GM12878 (cell line): Measurements from ENCODE around the gene HNF4A. TPM values are rescaled to one million over a fixed set of nuclear protein-coding genes. Genes with fewer than 3 reads are reported as not detected.
A peak's percentile ranks its signal among the peaks of the same experiment; 100 is the strongest.

Experiments
- ATAC-seq: fragments of 200-7000 bp; cut with Tn5 transposase; 3 replicates; pipeline ENCODE4 v1.9.1; 2020; ENCODE audit warnings: mild to moderate bottlenecking, moderate library complexity
- BruUV-seq: library from RNA; stranded (reverse); fragments of 400-500 nt; replicated peaks from 2 replicates; lab custom pipeline; 2021; lab: Mats Ljungman, UMichigan
- CTCF ChIA-PET: fragments of 300-600 bp; sonication (Branson Sonifier 250); formaldehyde crosslinking; extraction: SDS; loops from one replicate; lab custom pipeline; 2021; ENCODE audit warnings: inconsistent platforms; lab: Yijun Ruan, JAX
- POLR2A ChIA-PET: fragments of 350-600 bp; formaldehyde crosslinking; extraction: SDS; loops from one replicate; lab custom pipeline; 2021; ENCODE audit warnings: inconsistent platforms; lab: Charles Lee
- RAD21 ChIA-PET: fragments of 300-600 bp; sonication (Branson Sonifier 250); formaldehyde crosslinking; loops from one replicate; lab custom pipeline; 2023; ENCODE audit warnings: antibody characterized with exemption; ENCODE audit not compliant: unreplicated experiment; lab: Charles Lee
- SMC1A ChIA-PET: fragments of 300-600 bp; sonication (Branson Sonifier 250); formaldehyde crosslinking; loops from one replicate; lab custom pipeline; 2023; ENCODE audit not compliant: unreplicated experiment, uncharacterized antibody; lab: Charles Lee
- DNase-seq: peaks from one replicate; pipeline ENCODE4 v3.0.0-alpha.2; 2011; ENCODE audit warnings: low read depth, low spot score
- FAIRE-seq: peaks from 3 replicates; lab custom pipeline; 2011; peaks lifted over from hg19 to GRCh38; lab: Jason Lieb, UNC
- H2AFZ ChIP-seq: 2 replicates; pipeline ENCODE4 v1.6.0; 2011; ENCODE audit warnings: low read depth, low read length, control low read depth; ENCODE audit not compliant: control insufficient read depth
- H3K27ac ChIP-seq: 2 replicates; pipeline ENCODE4 v1.5.1; 2011; ENCODE audit warnings: control low read depth; ENCODE audit not compliant: control insufficient read depth, insufficient read depth
- H3K27me3 ChIP-seq, 2 experiments: replicated peaks in 1 of 2; 2 replicates each; pipeline versions ENCODE4 v1.6.0 to v1.6.1; 2011; ENCODE audit warnings: low read length in 1 of 2; ENCODE audit not compliant: control insufficient read depth in 2 of 2, insufficient read depth in 2 of 2
- H3K36me3 ChIP-seq, 2 experiments: 2 replicates each; pipeline ENCODE4 v1.5.1; 2011; ENCODE audit warnings: low read length in 1 of 2; ENCODE audit not compliant: control insufficient read depth in 2 of 2, insufficient read depth in 2 of 2
- H3K4me1 ChIP-seq: 2 replicates; pipeline ENCODE4 v1.6.1; 2011; ENCODE audit warnings: mild to moderate bottlenecking, low read length, moderate library complexity, mixed read lengths; ENCODE audit not compliant: control insufficient read depth, insufficient read depth
- H3K4me2 ChIP-seq: 2 replicates; pipeline ENCODE4 v1.6.0; 2011; ENCODE audit warnings: control low read depth; ENCODE audit not compliant: control insufficient read depth, insufficient read depth
- H3K4me3 ChIP-seq: fragments of 200-600 bp; sonication (generic); 2 replicates; pipeline ENCODE4 v1.5.1; 2016
- H3K79me2 ChIP-seq: 2 replicates; pipeline ENCODE4 v1.6.0; 2011; ENCODE audit warnings: low read length; ENCODE audit not compliant: control insufficient read depth, insufficient read depth
- H3K9ac ChIP-seq: 2 replicates; pipeline ENCODE4 v1.8.0; 2011; ENCODE audit warnings: low read length, control low read depth, mixed read lengths; ENCODE audit not compliant: control insufficient read depth, insufficient read depth
- H3K9me3 ChIP-seq: replicated peaks from 3 replicates; pipeline ENCODE4 v1.5.1; 2011; ENCODE audit warnings: mild to moderate bottlenecking, low read length; ENCODE audit not compliant: control insufficient read depth, insufficient read depth
- H4K20me1 ChIP-seq: 2 replicates; pipeline ENCODE4 v1.6.0; 2011; ENCODE audit not compliant: control insufficient read depth, insufficient read depth
- ESRRA ChIP-seq: IDR thresholded peaks from 2 replicates; pipeline ENCODE4 v1.6.1; 2012; ENCODE audit warnings: mild to moderate bottlenecking, low read length, improper control_type of control experiment
- HDAC2 ChIP-seq: fragments of 200-600 bp; sonication (generic); IDR thresholded peaks from 2 replicates; pipeline ENCODE4 v1.6.1; 2017
- KDM1A ChIP-seq: fragments of 200-600 bp; sonication (generic); IDR thresholded peaks from 2 replicates; pipeline ENCODE4 v1.6.1; 2016; ENCODE audit warnings: borderline replicate concordance
- NFXL1 ChIP-seq: fragments of 450-650 bp; IDR thresholded peaks from 2 replicates; pipeline ENCODE4 v1.6.1; 2017; ENCODE audit warnings: antibody characterized with exemption, mild to moderate bottlenecking, borderline replicate concordance
- PAX8 ChIP-seq: fragments of 450-650 bp; IDR thresholded peaks from 2 replicates; pipeline ENCODE4 v1.6.1; 2017; ENCODE audit warnings: mild to moderate bottlenecking, moderate library complexity
- PBX3 ChIP-seq: IDR thresholded peaks from 2 replicates; pipeline ENCODE4 v1.6.1; 2011; ENCODE audit warnings: mild to moderate bottlenecking, low read depth, low read length, moderate library complexity; ENCODE audit not compliant: insufficient replicate concordance
- RAD51 ChIP-seq: fragments of 450-650 bp; IDR thresholded peaks from 2 replicates; pipeline ENCODE4 v1.6.1; 2016; ENCODE audit warnings: moderate library complexity, mild to moderate bottlenecking, inconsistent platforms
- RELA ChIP-seq: fragments of 450-650 bp; IDR thresholded peaks from 2 replicates; pipeline ENCODE4 v1.8.0; 2014; ENCODE audit warnings: borderline replicate concordance; ENCODE audit not compliant: partially characterized antibody
- RUNX3 ChIP-seq: IDR thresholded peaks from 2 replicates; pipeline ENCODE4 v1.6.1; 2012; ENCODE audit warnings: low read length, inconsistent platforms
- SP1 ChIP-seq: IDR thresholded peaks from one replicate; pipeline ENCODE4 v1.6.1; 2011; ENCODE audit warnings: low read depth, low read length
- ZNF24 ChIP-seq: fragments of 450-650 bp; IDR thresholded peaks from 2 replicates; pipeline ENCODE4 v1.6.1; 2017; ENCODE audit warnings: antibody characterized with exemption, mild to moderate bottlenecking
- WGBS: methylation state at CpG from one replicate; pipeline ENCODE4 v1.1.6; 2016; ENCODE audit warnings: low lambda C conversion rate; ENCODE audit not compliant: insufficient replicate concordance, insufficient coverage; ENCODE audit errors: missing lambda C conversion rate; 5-methylcytosine and 5-hydroxymethylcytosine counted together
- in situ Hi-C: fragments of 300-500 bp; cut with MboI; formaldehyde crosslinking; loops from 9 replicates; pipeline ENCODE4 v1.14.3; 2018; ENCODE audit warnings: mixed read lengths
- intact Hi-C: fragments of 100-400 bp; cut with micrococcal nuclease; formaldehyde crosslinking; loops from one replicate; pipeline ENCODE4 v1.14.2; 2022; ENCODE audit not compliant: unreplicated experiment
- polyA plus RNA-seq, 11 experiments: library from polyadenylated mRNA; depleted of rRNA in 4 of 11; unstranded in 6 of 11; stranded (reverse) in 5 of 11; fragments of >200 nt; fragmentation: Nextera tagmentation in 4 of 11; fragmentation: Illumina TruSeq in 1 of 11; extraction: Ambion mirVana in 4 of 11; extraction: Trizol in 1 of 11; gene quantifications; 1 replicate in 1 of 11; 2 replicates in 10 of 11; pipeline versions ENCODE4 v1.2.1 to v1.2.3, GENCODE V29; 2011 to 2016; ENCODE audit warnings: inconsistent platforms in 2 of 11, missing spikeins in 2 of 11, low read depth in 1 of 11
- total RNA-seq, 4 experiments: library from RNA; depleted of rRNA in 3 of 4; stranded (reverse); fragments of >200 nt in 3 of 4; fragmentation: Illumina TruSeq in 1 of 4; extraction: Trizol in 1 of 4; gene quantifications; 2 replicates each; pipeline versions ENCODE4 v1.2.1 to v1.2.3, GENCODE V29; 2013 to 2021
- TF ChIP-seq, protein P1 (sequence below): IDR thresholded peaks from 2 replicates; pipeline ENCODE4 v1.6.1; 2011; ENCODE audit warnings: borderline replicate concordance, low read depth, mild to moderate bottlenecking, moderate library complexity, low read length; ENCODE audit not compliant: insufficient read depth, poor library complexity, severe bottlenecking
- TF ChIP-seq, protein P2 (sequence below): IDR thresholded peaks from 2 replicates; pipeline ENCODE4 v1.6.1; 2012; ENCODE audit warnings: low read depth, low read length, improper control_type of control experiment

The HNF4A gene
- total and polyA plus RNA-seq, 10 of the 15 experiments (the other 5 are each of a cell fraction or from before 2014, with no cell fraction given), result 0.21 TPM; not detected in 9

DNA sequence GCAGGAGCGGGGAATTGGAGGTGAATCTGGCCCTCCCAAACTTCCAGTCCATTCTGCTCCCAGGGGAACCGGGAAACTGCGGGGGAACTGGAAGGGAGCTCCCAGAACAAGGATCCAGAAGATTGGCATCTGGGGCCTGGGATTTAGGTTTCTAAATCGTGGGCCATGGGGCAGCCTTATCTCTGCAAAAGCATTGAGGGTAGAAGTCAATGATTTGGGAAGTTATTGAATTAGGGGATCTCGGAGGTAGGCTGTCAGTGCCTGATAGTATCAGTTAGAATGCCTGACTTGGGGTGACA lies 45.1 kb downstream of the HNF4A start:
- SMC1A ChIA-PET, result no interaction called here
- BruUV-seq, result no TSS peak
- in situ Hi-C loops, result no loop called here
- H3K27me3 ChIP-seq, result no peaks in the 10 kb centered on the region; a peak in 3 of 4 replicates
- H3K36me3 ChIP-seq, result no peaks in the 10 kb centered on the region
- WGBS, result 22% methylated on average over 5 of the region's 5 CpGs
- TF ChIP-seq RELA (no peak), HDAC2 (no peak), ZNF24 (no peak), ESRRA (no peak), SP1 (no peak), RAD51 (no peak), RUNX3 (no peak), KDM1A (no peak)
- no peak overlapping the region for H3K4me2 ChIP-seq
- H3K9me3 ChIP-seq, result no peaks in the 10 kb centered on the region
- no peak overlapping the region for H3K9ac ChIP-seq
- intact Hi-C loops, result no loop called here
- no peak for ATAC-seq
- CTCF ChIA-PET, result no interaction called here
- POLR2A ChIA-PET, result no interaction called here
- no peak overlapping the region for H3K27ac ChIP-seq
- no peaks in the 10 kb centered on the region for H3K4me1 ChIP-seq
- no peak overlapping the region for H2AFZ ChIP-seq
- no peaks in the 10 kb centered on the region for H4K20me1 ChIP-seq
- no peaks in the 10 kb centered on the region for H3K79me2 ChIP-seq
- RAD21 ChIA-PET, result no interaction called here
- H3K4me3 ChIP-seq, result no peak overlapping the region
- no peak for DNase-seq
- FAIRE-seq, result no peak

GRCh38 chr20:44400970-44401769 lies 45.7 kb downstream of the HNF4A start:
- 60% methylated on average over 18 of the region's 23 CpGs for WGBS
- Histone ChIP-seq H3K27me3 (no peaks in the 10 kb centered on the region; a peak in 3 of 4 replicates), H3K36me3 (no peaks in the 10 kb centered on the region), H4K20me1 (no peaks in the 10 kb centered on the region), H3K9me3 (no peaks in the 10 kb centered on the region), H3K4me3 (no peak overlapping the region), H3K27ac (no peak overlapping the region), H3K4me1 (no peaks in the 10 kb centered on the region), H3K4me2 (no peak overlapping the region), H2AFZ (no peak overlapping the region), H3K79me2 (no peaks in the 10 kb centered on the region), H3K9ac (no peak overlapping the region)
- no peak for ATAC-seq
- ChIA-PET POLR2A (no interaction called here), SMC1A (no interaction called here), RAD21 (no interaction called here), CTCF (no interaction called here)
- BruUV-seq, result no TSS peak
- in situ Hi-C loops, result no loop called here
- DNase-seq, result no peak
- intact Hi-C loops, result no loop called here
- no peak for FAIRE-seq
- TF ChIP-seq PAX8, result no peak
- TF ChIP-seq, protein P1, sequence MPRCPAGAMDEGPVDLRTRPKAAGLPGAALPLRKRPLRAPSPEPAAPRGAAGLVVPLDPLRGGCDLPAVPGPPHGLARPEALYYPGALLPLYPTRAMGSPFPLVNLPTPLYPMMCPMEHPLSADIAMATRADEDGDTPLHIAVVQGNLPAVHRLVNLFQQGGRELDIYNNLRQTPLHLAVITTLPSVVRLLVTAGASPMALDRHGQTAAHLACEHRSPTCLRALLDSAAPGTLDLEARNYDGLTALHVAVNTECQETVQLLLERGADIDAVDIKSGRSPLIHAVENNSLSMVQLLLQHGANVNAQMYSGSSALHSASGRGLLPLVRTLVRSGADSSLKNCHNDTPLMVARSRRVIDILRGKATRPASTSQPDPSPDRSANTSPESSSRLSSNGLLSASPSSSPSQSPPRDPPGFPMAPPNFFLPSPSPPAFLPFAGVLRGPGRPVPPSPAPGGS, result peak; percentile 65
- TF ChIP-seq, protein P2, sequence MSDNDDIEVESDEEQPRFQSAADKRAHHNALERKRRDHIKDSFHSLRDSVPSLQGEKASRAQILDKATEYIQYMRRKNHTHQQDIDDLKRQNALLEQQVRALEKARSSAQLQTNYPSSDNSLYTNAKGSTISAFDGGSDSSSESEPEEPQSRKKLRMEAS, result no peak
- TF ChIP-seq NFXL1, result no peak
- peak; percentile 6 for TF ChIP-seq PBX3
